GM21825 (cell line): Measurements from ENCODE around the gene AQP12A.

Experiments used
- ATAC-seq: cut with Tn5 transposase; IDR thresholded peaks from one replicate; pipeline ENCODE4 v1.9.1; 2021; ENCODE audit warnings: mild to moderate bottlenecking, moderate library complexity; ENCODE audit not compliant: unreplicated experiment

Gene AQP12A

DNA sequence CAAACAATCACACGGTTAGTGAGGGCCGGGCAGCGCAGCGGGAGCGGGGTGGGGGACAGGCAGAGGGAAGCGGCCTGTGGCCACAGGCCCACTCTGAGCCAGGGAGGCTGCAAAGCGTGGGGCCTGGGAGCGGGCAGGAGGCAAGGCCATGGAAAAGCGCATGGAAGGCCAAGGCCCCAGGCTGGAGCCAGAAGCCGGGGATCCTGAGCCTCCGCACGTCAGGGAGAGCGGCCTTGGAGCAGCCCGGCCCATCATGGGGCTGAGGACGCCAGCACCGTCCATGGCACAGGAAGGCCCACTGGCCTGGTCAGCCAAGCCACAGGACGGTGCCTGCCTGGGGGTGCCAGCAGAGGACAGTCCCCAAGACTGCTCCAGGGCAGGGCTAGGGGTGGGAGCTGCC lies 43.1 kb downstream of the AQP12A start:
- ATAC-seq: no peak

GRCh38 chr2:240735476-240735875 lies 43.8 kb downstream of the AQP12A start:
- ATAC-seq: no peak

DNA sequence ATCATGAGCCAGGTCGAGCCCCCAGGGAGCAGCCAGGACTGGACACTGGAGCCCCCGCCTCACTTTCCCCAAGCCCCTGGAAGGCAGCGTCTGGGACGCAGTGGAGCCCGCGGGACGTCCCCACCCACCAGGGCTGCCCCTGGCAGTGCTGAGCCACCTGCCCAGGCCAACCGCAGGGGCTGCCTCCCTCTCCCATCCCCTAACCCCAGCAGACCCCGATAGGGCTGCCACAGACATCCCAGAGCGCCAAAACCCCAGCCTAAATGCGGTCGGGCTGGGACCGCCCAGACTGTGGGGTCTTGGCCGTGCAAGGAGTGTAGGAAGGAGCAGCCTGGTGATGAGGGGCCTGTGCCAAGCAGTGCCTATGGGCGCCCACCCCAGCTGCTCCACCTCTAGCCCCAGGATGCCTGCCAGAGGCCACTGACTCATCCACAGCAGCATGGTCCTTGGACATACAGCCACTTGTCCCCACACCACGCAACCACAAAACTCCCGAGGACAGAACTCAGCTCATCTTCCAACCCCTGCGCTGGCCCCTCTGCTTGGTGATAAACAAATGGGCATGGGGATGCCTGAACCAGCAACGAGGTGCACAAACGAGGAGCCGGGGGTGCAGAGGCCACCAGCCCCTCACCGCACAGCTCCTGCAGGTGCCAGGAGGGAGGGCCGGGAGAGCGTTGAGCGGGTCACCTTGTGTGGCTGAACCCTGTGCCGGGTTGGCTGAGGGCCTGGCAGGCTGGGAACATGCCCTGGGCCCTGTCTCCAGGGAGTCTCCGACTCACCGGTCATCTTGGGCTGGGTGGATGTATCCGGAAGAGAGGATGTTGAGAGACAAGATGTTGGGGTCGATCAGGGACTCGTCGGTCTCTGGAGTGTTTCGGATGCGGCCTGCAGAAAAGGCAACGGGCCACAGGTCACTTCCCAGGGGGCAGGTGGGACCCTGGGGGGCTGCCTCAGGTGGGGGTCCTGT lies 44.9 kb downstream of the AQP12A start:
- ATAC-seq: no peak

DNA sequence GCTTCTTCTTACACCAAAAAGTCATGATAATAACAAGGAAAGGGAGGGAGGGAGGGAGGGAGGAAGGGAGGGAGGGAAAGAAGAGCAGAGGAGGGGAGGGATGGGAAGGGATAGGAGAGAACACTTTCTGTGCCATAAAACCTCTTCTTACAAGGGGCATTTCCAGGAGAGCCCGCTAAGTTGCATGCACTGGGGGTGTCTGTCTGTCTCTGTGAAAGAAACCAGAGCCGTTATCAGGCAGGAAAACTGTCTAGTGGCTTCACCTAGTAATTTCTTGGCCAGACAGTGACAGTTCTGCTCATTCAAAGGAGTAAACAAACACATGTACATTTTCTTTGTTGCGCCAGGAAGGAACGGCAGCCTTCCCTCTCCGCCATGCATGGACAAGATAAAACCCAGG lies 45.8 kb downstream of the AQP12A start:
- no peak for ATAC-seq

DNA sequence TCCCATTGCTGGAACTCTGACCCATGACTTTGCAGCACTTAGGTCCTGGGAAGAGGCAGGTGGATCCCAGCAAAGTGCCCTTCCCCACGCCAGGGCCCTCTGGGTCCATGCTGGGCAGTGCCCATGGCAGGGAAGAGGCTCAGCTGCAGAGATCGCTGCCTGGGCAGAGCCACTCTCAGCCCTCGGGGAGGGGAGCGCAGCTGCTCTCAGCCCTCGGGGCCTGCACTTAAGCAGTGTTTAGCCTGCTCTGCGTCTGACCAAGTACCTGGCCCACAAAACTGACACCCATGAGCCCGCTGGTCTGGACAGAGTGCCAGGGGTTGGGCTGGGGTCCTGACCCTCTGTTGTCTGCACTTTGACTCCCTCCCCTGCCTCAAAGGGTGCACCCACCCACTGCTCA lies 46.3 kb downstream of the AQP12A start:
- no peak for ATAC-seq

DNA sequence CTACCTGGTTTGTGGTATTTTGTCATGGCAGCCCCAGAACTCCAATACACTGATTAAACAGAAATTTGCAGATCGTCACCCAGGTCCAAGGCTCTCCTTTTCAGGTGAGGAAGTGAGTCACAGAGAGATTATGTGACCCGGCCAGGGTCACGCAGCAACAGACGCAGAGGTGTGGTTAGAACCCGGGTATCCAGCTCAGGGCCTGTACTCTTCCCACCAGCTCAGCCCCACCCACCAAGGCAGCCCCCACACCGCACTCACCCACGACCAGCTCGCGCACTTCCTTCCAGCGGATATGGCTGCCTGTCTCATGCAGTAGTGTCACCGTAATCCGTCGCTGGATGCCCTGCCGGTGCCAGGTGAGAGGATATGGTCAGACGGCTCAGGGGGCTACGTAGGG lies 48.1 kb downstream of the AQP12A start:
- ATAC-seq: no peak

DNA sequence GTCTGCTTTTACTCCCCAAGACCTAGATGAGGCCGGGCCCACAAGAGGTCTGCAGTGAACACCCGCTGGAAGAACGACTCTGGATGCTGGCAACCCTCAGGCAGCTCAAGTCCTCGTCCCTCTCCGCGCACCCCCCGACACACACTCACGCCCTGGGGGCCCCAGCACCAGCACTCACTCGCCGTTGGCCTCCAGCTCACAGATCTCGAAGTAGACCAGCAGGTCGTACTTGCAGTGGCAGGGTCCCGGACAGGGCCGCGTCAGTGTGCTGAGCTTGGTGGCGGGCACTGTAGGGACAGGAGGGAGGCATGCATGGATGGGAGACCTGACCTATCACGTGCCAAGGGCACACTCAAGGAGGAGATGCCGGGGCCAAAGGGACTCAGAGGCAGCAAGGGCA lies 49.4 kb downstream of the AQP12A start:
- no peak for ATAC-seq

GRCh38 chr2:240742602-240743095 lies 51.0 kb downstream of the AQP12A start:
- ATAC-seq: no peak

- no peak for ATAC-seq
Observed at GRCh38 chr2:240745456-240745855, 53.8 kb downstream of the AQP12A start.

- no peak for ATAC-seq
Observed at GRCh38 chr2:240745962-240746361, 54.3 kb downstream of the AQP12A start.

DNA sequence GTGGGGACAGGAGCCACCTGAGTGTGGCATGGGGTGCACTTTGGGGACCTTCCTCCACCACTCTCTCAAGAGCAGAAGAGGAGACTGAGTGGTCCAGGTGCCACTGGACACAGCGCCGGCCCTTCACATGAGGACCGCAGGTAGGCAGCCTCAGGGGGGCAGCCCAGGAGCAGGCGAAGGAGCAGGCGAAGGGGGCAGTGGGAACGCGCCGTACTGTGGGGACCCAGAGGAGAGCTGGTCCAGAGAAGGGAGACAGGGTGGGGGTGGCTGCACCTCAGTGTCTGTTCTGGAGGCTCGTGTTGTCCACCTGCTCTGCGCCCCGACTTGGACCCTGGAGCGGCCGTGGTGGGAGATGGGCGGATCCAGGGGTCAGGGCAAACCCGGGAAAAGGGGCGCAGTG lies 55.0 kb downstream of the AQP12A start:
- ATAC-seq: no peak

GRCh38 chr2:240747256-240747655 lies 55.6 kb downstream of the AQP12A start:
- no peak for ATAC-seq
